GM18519 (cell line): ENCODE data around the gene MEGF10.

Experiments
- ATAC-seq: cut with Tn5 transposase; IDR thresholded peaks from one replicate; pipeline ENCODE4 v1.9.1; 2021; ENCODE audit warnings: mild to moderate bottlenecking, moderate library complexity; ENCODE audit not compliant: unreplicated experiment, low FRiP score

Gene MEGF10

DNA sequence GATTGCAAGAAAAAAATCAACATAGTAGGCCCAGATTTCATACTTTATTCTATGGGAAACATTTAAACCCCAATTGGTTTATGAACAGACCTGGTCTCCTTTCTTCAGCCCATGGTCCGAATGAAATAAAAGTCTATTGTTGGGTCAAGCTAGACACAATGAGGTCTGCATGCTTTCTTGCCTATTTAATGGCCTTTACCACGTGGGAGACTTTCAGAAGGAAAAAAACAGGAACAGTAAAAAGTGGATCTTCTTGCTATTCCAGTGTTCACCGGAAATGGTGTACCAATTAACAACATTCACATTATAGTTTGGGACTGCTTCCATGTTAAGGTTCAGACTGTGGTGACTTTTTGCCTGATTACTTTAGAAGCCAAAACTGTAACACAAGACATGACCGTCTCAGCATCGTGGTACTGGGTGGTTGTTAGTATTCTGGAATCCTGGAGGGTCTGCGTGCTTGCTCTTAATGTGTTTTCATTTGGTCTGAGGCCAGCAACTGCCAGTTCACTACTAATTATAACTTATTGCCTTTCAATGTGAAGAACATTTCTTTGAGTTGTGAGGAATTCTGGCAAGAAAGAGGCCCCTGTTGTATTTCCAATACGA lies 141.5 kb downstream of the MEGF10 start:
- no peak for ATAC-seq

DNA sequence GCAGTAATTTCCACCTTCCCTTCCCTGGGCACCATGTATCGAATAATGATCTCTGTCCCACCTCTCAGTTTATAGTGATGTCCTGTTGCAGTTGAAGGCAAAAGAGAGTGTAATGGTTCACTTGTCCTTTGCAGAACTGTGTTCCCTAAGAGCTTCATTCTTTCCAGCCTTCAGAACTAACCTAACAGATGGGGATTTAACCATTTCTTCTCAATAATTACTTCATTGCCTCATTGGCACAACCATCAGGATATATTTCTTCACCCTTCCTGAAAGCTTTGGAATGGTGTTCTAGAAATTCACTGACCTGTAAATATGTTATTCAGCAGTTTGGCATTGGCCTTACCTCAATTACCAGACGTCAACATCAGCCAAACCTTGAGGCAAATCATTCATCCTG lies 142.9 kb downstream of the MEGF10 start:
- no peak for ATAC-seq

DNA sequence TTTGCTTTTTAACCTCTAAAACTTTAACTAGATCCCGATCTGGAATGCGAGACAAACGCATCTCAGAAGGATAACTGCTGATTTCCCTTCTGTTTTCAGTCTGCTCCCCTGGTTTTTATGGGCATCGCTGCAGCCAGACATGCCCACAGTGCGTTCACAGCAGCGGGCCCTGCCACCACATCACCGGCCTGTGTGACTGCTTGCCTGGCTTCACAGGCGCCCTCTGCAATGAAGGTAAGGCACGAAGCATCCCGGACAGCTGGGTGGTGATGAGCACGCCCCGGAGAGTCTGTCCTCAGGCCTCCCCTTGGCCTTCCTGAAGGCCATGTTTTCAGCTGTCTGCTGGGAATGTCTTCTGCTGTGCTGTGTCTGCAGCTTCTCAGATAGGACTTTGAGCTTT lies 144.0 kb downstream of the MEGF10 start:
- no peak for ATAC-seq

GRCh38 chr5:127435821-127436220 lies 145.2 kb downstream of the MEGF10 start:
- no peak for ATAC-seq

- no peak for ATAC-seq
Observed at GRCh38 chr5:127439644-127440043, 149.0 kb downstream of the MEGF10 start.

DNA sequence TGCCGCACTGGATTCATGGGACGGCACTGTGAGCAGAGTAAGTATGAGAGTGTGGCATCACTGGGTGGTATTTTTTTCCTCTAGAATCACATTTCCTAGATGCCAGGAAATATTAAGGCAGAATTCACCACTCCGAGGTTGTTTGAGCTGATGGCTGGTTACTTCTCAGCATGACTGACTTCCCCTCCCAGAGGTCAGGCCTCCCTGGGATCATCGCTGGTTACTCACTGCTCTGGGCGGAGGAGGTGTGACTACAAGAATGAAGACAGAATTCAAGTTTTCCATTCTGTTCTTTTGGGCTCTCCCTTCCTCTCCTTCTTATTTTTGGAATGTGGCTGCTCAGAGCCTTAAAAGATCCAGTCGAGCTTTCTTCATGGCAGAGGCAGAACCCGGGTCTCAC lies 150.2 kb downstream of the MEGF10 start:
- no peak for ATAC-seq

DNA sequence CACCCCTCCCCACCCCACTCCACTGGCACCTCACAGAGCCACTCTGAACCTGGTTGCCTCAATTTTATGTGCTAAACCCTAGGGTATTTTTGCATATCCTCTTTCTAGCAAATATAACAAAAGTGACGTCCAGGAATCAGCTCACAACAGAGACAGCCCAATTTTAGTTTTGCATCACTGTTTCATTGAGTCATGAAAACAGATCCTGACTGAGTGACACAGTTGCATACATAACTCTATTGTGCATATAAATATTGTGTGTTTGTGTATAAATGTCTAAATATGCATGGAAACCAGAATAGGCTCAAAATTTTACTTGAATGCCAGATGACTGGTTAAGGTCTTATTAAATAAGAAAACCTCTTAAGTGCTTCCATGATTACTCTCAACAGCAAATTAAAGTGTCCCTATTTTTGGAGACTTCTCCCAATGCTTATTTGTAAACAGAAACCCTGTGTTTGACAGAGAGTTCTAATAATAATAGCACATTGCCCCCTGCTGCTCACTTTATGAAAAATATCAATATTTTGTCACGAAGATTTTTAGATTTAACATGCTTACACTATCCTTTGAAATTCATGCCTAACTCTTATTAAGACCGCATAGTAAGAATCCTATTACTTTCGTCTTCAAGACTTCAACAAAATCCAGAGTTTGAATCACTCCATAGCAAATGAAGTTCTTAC lies 151.3 kb downstream of the MEGF10 start:
- no peak for ATAC-seq

DNA sequence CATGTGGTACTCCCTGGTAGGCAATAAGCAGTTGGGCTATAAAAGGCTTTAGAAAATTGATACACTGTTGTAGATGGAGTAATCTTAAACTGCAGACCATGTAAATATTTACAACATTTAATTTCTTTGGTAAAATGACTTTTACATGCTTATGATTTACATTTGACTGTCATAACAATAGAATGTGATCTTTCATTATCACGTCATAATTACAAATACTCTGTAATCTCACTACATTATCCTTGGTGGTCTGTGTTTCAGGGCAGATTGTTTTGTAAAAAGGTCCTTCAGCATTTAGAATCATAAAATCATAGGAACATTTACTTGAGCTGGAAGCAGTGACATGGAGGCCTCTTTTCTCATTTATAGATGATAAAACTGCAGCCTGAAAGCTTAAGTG lies 153.6 kb downstream of the MEGF10 start:
- ATAC-seq = no peak

GRCh38 chr5:127445328-127445727 lies 154.7 kb downstream of the MEGF10 start:
- ATAC-seq = no peak

GRCh38 chr5:127446626-127447025 lies 156.0 kb downstream of the MEGF10 start:
- ATAC-seq = no peak

GRCh38 chr5:127447827-127448226 lies 157.2 kb downstream of the MEGF10 start:
- no peak for ATAC-seq

GRCh38 chr5:127450046-127450445 lies 159.4 kb downstream of the MEGF10 start:
- ATAC-seq = no peak

DNA sequence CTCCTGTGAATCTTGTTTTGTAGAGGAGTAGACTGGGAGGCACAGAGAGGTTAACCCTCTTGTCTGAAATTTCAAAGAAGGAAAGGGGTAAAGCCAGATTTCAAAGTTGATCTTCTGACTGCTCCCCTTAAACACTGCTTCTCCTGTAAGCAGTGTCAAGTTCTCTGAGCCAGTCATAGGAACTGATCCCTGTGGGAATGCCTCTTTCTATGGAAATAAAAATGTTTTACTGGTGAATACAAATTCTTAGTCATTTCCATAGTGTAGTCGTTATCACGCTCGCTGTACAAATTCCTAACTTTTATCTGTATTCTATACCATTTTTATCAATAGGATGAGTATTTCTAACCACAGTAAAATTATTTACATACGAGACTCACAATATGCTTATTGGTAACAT lies 160.5 kb downstream of the MEGF10 start:
- no peak for ATAC-seq

- no peak for ATAC-seq
Observed at GRCh38 chr5:127452626-127453025, 162.0 kb downstream of the MEGF10 start.

GRCh38 chr5:127471211-127471610 lies 180.6 kb downstream of the MEGF10 start:
- ATAC-seq = no peak

- ATAC-seq = no peak
Observed at GRCh38 chr5:127472700-127473099, 182.1 kb downstream of the MEGF10 start.

DNA sequence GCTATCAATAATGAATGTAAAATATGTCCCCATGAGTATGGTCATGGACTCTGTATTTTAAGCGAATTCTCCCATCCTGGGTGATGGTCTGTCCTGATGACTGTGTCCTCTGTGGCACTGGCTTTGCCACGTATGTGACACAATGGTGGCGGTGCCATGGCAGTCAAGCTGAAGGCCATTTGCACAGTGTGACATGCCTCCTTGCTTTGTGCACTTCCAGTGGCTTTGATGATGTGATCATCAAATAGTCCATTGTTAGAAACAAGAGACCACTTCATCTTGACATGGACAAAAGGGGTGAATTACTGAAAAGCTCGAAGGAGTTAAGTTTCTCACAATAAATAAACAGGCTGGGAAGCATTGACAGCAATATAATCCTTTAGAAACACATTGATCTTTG lies 195.9 kb downstream of the MEGF10 start:
- no peak for ATAC-seq

DNA sequence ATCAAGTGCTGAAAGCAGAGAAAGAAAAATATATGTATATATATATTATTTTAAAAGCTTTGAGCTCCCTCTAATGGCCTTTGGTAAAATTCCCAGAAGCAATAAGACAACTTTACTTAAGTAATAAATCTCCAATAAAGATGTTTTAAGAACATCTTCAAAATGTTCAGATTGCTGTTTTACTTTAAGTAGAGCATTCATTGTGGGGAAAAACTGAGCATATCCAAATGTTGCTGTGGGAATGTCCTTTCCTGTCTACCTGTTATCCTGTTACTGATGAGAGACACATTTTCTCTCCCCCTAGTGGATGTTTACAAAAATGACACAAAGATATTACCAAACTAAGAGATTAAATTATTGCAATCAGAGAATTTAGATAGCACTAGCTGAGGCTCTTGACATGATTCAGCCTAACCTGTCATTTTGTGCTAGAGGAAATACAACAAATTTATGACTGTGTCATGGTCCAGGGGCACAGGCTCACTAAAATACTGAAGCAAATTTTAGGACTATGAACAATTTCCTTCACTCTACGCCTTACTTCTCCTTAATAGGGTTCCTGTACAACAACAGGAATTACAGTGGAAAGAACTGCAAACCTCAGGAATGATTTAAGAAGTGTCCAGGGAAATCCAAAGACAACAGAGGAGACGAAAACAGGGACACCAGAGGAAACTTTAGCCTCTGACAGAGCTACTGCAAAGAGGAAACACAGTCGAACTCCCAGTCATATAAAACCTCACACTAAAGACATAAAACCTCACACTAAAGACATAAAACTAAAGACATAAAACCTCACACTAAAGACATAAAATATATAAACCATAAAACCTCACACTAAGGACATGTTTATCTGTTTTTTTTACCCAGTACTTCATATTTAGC lies 202.5 kb downstream of the MEGF10 start:
- peak; percentile 78 for ATAC-seq

- ATAC-seq = no peak
Observed at GRCh38 chr5:127498548-127498947, 208.0 kb downstream of the MEGF10 start.

DNA sequence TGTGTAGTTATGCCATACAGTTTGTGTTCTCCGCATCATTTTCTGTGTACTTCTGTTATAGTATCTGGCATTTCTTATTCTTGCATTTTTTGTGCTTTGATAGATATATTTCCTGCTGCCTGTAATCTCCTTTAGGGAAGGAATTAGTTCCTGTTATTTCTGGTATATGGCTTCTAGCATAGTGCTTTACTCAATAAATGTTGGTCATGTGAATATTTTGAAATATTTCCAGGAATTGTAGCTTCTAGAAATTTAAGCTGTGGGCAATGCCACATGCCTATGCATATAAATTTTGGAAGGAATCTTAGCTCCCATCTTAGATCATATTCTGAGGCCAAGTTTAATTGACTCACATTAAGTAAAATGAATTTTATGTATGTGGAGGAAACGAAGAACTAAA lies 215.3 kb downstream of the MEGF10 start:
- no peak for ATAC-seq

- ATAC-seq = no peak
Observed at GRCh38 chr5:127506616-127507015, 216.0 kb downstream of the MEGF10 start.
